ENCODE measurements around the gene PKM.

The PKM gene

GRCh38 chr15:72197460-72198355 lies 33.3 kb downstream of the PKM start, which contains the start of gene GRAMD2A:
GRAMD2A (minus strand) TSS chr15:72197787.
- peak within 1 kb of the TSS; percentile 12 for H3K4me3 ChIP-seq (ENCODE audit: low read depth, low read length)
- DNase-seq (ENCODE audit: low read depth, low spot score): no peak
- POLR2A ChIA-PET: interaction anchor here (0.9 to 2.9 kb wide), 3 partner anchors 30 to 40 kb away, joined by 3 to 13 read pairs (median 12); partner anchors contain the start of gene PKM
- no peak for TF ChIP-seq CTCF (IDR thresholded peaks at IDR 0.05; ENCODE audit: insufficient read depth, low read length, missing control alignments)
- CTCF ChIA-PET: interaction anchor here (0.9 to 6.1 kb wide), 10 partner anchors 9 to 445 kb away, joined by 3 to 41 read pairs (median 4); no protein-coding TSS in a partner anchor

GRCh38 chr15:72197041-72197459 lies 33.9 kb downstream of the PKM start:
- no peak for TF ChIP-seq CTCF (IDR thresholded peaks at IDR 0.05; ENCODE audit: insufficient read depth, low read length, missing control alignments)
- POLR2A ChIA-PET: interaction anchor here (0.9 to 2.9 kb wide), 3 partner anchors 30 to 40 kb away, joined by 3 to 13 read pairs (median 12); partner anchors contain the start of gene PKM
- no peak for DNase-seq (ENCODE audit: low read depth, low spot score)
- peak overlapping the region; percentile 12; the same call in 1 of the 2 replicates for H3K4me3 ChIP-seq (ENCODE audit: low read depth, low read length)
- CTCF ChIA-PET: interaction anchor here (1.0 to 6.1 kb wide), 4 partner anchors 12 to 276 kb away, joined by 3 to 41 read pairs (median 4); no protein-coding TSS in a partner anchor

GRCh38 chr15:72196409-72197040 lies 34.5 kb downstream of the PKM start:
- no peak overlapping the region for H3K4me3 ChIP-seq (ENCODE audit: low read depth, low read length)
- TF ChIP-seq CTCF (IDR thresholded peaks at IDR 0.05; ENCODE audit: insufficient read depth, low read length, missing control alignments): no peak
- DNase-seq (ENCODE audit: low read depth, low spot score): no peak
- POLR2A ChIA-PET: interaction anchor here (1.8 to 2.9 kb wide), 3 partner anchors 31 to 34 kb away, joined by 5 to 13 read pairs (median 12); partner anchors contain the start of gene PKM
- CTCF ChIA-PET: interaction anchor here (0.7 to 6.1 kb wide), 4 partner anchors 13 to 42 kb away, joined by 3 to 41 read pairs (median 4); no protein-coding TSS in a partner anchor

- no peak for TF ChIP-seq CTCF (IDR thresholded peaks at IDR 0.05; ENCODE audit: insufficient read depth, low read length, missing control alignments)
- H3K4me3 ChIP-seq (ENCODE audit: low read depth, low read length): no peak overlapping the region
- ChIA-PET POLR2A (interaction anchor here (1.8 kb wide), 1 partner anchor 35 kb away, joined by 5 read pairs; no protein-coding TSS in a partner anchor), CTCF (no interaction called here)
- no peak for DNase-seq (ENCODE audit: low read depth, low spot score)
Observed at GRCh38 chr15:72195101-72195511, 35.9 kb downstream of the PKM start.

GRCh38 chr15:72193836-72194396 lies 37.1 kb downstream of the PKM start:
- ChIA-PET CTCF (interaction anchor here (1.2 kb wide), 1 partner anchor 450 kb away, joined by 3 read pairs; no protein-coding TSS in a partner anchor), POLR2A (no interaction called here)
- no peak for TF ChIP-seq CTCF (IDR thresholded peaks at IDR 0.05; ENCODE audit: insufficient read depth, low read length, missing control alignments)
- DNase-seq (ENCODE audit: low read depth, low spot score): no peak
- no peak overlapping the region for H3K4me3 ChIP-seq (ENCODE audit: low read depth, low read length)
